GM04503 (cell line): ENCODE results near the gene RYR2.

Source experiments
- DNase-seq: peaks from one replicate; pipeline ENCODE4 v3.0.0-alpha.2; 2012; ENCODE audit warnings: low read depth

The RYR2 gene

GRCh38 chr1:237199026-237199425, 157.0 kb downstream of the RYR2 start:
- no peak for DNase-seq

GRCh38 chr1:237201155-237201554, 159.2 kb downstream of the RYR2 start:
- no peak for DNase-seq

GRCh38 chr1:237204841-237205240, 162.9 kb downstream of the RYR2 start:
- DNase-seq, result no peak

- no peak for DNase-seq
These were observed 163.5 kb downstream of the RYR2 start for GRCh38 chr1:237205400-237206064.

GRCh38 chr1:237206065-237206414, 164.1 kb downstream of the RYR2 start:
- DNase-seq, result no peak

GRCh38 chr1:237211031-237211430, 169.0 kb downstream of the RYR2 start:
- no peak for DNase-seq

- DNase-seq, result no peak
These were observed 169.6 kb downstream of the RYR2 start for GRCh38 chr1:237211540-237211939.

GRCh38 chr1:237219751-237220642, 178.0 kb downstream of the RYR2 start:
- DNase-seq, result no peak

- DNase-seq, result no peak
These were observed 181.4 kb downstream of the RYR2 start for GRCh38 chr1:237223419-237223818.

- DNase-seq, result no peak
These were observed 184.4 kb downstream of the RYR2 start for GRCh38 chr1:237226177-237226944.

- DNase-seq, result no peak
These were observed 185.5 kb downstream of the RYR2 start for GRCh38 chr1:237227476-237227875.

GRCh38 chr1:237228421-237228820, 186.4 kb downstream of the RYR2 start:
- no peak for DNase-seq

- DNase-seq, result no peak
These were observed 187.3 kb downstream of the RYR2 start for GRCh38 chr1:237229333-237229732.

- DNase-seq, result no peak
These were observed 190.5 kb downstream of the RYR2 start for GRCh38 chr1:237232501-237232900.

- DNase-seq, result no peak
These were observed 193.1 kb downstream of the RYR2 start for GRCh38 chr1:237235091-237235490.

GRCh38 chr1:237237721-237238120, 195.7 kb downstream of the RYR2 start:
- DNase-seq, result no peak

GRCh38 chr1:237239248-237239647, 197.3 kb downstream of the RYR2 start:
- DNase-seq, result no peak

GRCh38 chr1:237241038-237241437, 199.1 kb downstream of the RYR2 start:
- no peak for DNase-seq

GRCh38 chr1:237244778-237245177, 202.8 kb downstream of the RYR2 start:
- no peak for DNase-seq

GRCh38 chr1:237247442-237247841, 205.5 kb downstream of the RYR2 start:
- no peak for DNase-seq

GRCh38 chr1:237249120-237249519, 207.1 kb downstream of the RYR2 start:
- no peak for DNase-seq

GRCh38 chr1:237250055-237250454, 208.1 kb downstream of the RYR2 start:
- DNase-seq, result no peak

GRCh38 chr1:237255071-237255470, 213.1 kb downstream of the RYR2 start:
- DNase-seq, result no peak
